ENCODE results near the gene TBC1D22B. TPM values are rescaled to one million over a fixed set of nuclear protein-coding genes. Genes with fewer than 3 reads are reported as not detected.

Gene TBC1D22B
- total and polyA plus RNA-seq, 9 of the 15 experiments (the other 6 are each of a cell fraction or from before 2014, with no cell fraction given) = 4.8 to 24.2 (median 13.5) TPM

DNA sequence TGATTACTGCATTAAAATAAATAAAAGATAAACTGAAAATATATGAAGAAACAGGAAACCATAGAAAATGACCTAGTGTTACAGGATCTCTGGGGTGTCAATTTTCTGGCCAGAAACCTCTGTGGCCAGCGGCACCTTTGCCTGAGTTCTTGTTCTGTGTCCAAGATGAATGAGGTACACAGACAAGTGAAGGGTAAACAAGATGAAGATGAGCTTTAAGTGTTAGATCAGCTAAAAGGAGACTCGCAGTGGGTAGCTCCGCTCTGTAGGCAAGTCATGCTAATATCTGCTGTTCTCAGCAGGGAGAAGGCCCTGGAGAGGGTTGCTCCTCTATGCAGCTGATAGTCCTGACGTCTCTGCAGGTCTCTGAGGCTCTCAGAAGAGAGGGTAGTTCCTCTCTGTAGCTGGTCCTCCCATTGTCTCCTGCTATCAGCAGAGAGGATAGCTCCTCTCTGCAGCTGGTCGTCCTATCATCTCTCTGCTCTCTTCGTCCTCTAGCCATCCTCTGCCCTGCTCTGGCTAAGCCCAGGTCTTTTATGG, 35.9 kb upstream of the TBC1D22B start (continued):
- TF ChIP-seq, protein P1, sequence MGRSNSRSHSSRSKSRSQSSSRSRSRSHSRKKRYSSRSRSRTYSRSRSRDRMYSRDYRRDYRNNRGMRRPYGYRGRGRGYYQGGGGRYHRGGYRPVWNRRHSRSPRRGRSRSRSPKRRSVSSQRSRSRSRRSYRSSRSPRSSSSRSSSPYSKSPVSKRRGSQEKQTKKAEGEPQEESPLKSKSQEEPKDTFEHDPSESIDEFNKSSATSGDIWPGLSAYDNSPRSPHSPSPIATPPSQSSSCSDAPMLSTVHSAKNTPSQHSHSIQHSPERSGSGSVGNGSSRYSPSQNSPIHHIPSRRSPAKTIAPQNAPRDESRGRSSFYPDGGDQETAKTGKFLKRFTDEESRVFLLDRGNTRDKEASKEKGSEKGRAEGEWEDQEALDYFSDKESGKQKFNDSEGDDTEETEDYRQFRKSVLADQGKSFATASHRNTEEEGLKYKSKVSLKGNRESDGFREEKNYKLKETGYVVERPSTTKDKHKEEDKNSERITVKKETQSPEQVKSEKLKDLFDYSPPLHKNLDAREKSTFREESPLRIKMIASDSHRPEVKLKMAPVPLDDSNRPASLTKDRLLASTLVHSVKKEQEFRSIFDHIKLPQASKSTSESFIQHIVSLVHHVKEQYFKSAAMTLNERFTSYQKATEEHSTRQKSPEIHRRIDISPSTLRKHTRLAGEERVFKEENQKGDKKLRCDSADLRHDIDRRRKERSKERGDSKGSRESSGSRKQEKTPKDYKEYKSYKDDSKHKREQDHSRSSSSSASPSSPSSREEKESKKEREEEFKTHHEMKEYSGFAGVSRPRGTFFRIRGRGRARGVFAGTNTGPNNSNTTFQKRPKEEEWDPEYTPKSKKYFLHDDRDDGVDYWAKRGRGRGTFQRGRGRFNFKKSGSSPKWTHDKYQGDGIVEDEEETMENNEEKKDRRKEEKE (IDR thresholded peaks at IDR 0.05; ENCODE audit: borderline replicate concordance in 1 of 2, control insufficient read depth in 1 of 2, low read depth in 2 of 2, low read length in 1 of 2) = no peak
- TF ChIP-seq, protein P2, sequence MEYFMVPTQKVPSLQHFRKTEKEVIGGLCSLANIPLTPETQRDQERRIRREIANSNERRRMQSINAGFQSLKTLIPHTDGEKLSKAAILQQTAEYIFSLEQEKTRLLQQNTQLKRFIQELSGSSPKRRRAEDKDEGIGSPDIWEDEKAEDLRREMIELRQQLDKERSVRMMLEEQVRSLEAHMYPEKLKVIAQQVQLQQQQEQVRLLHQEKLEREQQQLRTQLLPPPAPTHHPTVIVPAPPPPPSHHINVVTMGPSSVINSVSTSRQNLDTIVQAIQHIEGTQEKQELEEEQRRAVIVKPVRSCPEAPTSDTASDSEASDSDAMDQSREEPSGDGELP (CRISPR knock-in tag; IDR thresholded peaks at IDR 0.05; ENCODE audit: borderline replicate concordance) = no peak
- TF ChIP-seq ZNF263 (CRISPR knock-in tag; IDR thresholded peaks at IDR 0.05; ENCODE audit: borderline replicate concordance) (peak; percentile 1; the same call in 1 of the 2 replicates), SOX6 (IDR thresholded peaks at IDR 0.05) (peak; percentile 24; the same call in 1 of the 2 replicates), MAFK (IDR thresholded peaks at IDR 0.05; ENCODE audit: low read length) (peak; percentile 12; the same call in 1 of the 2 replicates), MAFG (tag; conservative IDR thresholded peaks at IDR 0.05) (0 out of 2 replicates have a peak, but pooled peaks have one; percentile 26), ZNF583 (CRISPR knock-in tag; IDR thresholded peaks at IDR 0.05) (0 out of 2 replicates have a peak, but pooled peaks have one; percentile 24), BRCA1 (IDR thresholded peaks at IDR 0.05) (no peak), BRCA1 (CRISPR knock-in tag; IDR thresholded peaks at IDR 0.05) (no peak), POLR2B (IDR thresholded peaks at IDR 0.05; ENCODE audit: low read depth, partially characterized antibody) (no peak)
- TF ChIP-seq, protein P3, sequence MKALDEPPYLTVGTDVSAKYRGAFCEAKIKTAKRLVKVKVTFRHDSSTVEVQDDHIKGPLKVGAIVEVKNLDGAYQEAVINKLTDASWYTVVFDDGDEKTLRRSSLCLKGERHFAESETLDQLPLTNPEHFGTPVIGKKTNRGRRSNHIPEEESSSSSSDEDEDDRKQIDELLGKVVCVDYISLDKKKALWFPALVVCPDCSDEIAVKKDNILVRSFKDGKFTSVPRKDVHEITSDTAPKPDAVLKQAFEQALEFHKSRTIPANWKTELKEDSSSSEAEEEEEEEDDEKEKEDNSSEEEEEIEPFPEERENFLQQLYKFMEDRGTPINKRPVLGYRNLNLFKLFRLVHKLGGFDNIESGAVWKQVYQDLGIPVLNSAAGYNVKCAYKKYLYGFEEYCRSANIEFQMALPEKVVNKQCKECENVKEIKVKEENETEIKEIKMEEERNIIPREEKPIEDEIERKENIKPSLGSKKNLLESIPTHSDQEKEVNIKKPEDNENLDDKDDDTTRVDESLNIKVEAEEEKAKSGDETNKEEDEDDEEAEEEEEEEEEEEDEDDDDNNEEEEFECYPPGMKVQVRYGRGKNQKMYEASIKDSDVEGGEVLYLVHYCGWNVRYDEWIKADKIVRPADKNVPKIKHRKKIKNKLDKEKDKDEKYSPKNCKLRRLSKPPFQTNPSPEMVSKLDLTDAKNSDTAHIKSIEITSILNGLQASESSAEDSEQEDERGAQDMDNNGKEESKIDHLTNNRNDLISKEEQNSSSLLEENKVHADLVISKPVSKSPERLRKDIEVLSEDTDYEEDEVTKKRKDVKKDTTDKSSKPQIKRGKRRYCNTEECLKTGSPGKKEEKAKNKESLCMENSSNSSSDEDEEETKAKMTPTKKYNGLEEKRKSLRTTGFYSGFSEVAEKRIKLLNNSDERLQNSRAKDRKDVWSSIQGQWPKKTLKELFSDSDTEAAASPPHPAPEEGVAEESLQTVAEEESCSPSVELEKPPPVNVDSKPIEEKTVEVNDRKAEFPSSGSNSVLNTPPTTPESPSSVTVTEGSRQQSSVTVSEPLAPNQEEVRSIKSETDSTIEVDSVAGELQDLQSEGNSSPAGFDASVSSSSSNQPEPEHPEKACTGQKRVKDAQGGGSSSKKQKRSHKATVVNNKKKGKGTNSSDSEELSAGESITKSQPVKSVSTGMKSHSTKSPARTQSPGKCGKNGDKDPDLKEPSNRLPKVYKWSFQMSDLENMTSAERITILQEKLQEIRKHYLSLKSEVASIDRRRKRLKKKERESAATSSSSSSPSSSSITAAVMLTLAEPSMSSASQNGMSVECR (CRISPR knock-in tag; IDR thresholded peaks at IDR 0.05) = no peak
- TF ChIP-seq, protein P4, sequence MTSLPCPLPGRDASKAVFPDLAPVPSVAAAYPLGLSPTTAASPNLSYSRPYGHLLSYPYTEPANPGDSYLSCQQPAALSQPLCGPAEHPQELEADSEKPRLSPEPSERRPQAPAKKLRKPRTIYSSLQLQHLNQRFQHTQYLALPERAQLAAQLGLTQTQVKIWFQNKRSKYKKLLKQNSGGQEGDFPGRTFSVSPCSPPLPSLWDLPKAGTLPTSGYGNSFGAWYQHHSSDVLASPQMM (CRISPR knock-in tag; IDR thresholded peaks at IDR 0.05) = no peak
- TF ChIP-seq, protein P5, sequence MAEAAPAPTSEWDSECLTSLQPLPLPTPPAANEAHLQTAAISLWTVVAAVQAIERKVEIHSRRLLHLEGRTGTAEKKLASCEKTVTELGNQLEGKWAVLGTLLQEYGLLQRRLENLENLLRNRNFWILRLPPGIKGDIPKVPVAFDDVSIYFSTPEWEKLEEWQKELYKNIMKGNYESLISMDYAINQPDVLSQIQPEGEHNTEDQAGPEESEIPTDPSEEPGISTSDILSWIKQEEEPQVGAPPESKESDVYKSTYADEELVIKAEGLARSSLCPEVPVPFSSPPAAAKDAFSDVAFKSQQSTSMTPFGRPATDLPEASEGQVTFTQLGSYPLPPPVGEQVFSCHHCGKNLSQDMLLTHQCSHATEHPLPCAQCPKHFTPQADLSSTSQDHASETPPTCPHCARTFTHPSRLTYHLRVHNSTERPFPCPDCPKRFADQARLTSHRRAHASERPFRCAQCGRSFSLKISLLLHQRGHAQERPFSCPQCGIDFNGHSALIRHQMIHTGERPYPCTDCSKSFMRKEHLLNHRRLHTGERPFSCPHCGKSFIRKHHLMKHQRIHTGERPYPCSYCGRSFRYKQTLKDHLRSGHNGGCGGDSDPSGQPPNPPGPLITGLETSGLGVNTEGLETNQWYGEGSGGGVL (CRISPR knock-in tag; IDR thresholded peaks at IDR 0.05) = no peak
- TF ChIP-seq, protein P6, sequence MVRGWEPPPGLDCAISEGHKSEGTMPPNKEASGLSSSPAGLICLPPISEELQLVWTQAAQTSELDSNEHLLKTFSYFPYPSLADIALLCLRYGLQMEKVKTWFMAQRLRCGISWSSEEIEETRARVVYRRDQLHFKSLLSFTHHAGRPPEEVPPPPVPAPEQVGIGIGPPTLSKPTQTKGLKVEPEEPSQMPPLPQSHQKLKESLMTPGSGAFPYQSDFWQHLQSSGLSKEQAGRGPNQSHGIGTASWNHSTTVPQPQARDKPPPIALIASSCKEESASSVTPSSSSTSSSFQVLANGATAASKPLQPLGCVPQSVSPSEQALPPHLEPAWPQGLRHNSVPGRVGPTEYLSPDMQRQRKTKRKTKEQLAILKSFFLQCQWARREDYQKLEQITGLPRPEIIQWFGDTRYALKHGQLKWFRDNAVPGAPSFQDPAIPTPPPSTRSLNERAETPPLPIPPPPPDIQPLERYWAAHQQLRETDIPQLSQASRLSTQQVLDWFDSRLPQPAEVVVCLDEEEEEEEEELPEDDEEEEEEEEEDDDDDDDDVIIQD (CRISPR knock-in tag; IDR thresholded peaks at IDR 0.05) = no peak
